A673 (cell line): ENCODE measurements around the gene SLC50A1.

Experiments
- EZH2 ChIP-seq: fragments of 200-600 bp; sonication (generic); IDR thresholded peaks from 2 replicates; pipeline ENCODE4 v1.6.1; 2017; ENCODE audit warnings: borderline replicate concordance, low read depth, mild to moderate bottlenecking, mixed read lengths, antibody characterized with exemption, low read length; ENCODE audit not compliant: poor library complexity, severe bottlenecking
- TF ChIP-seq, protein P1 (sequence below): fragments of 300-800, 200-600 bp; sonication (generic); conservative IDR thresholded peaks from 2 replicates; pipeline ENCODE4 v1.5.1; 2017; ENCODE audit warnings: low read depth, mild to moderate bottlenecking, antibody characterized with exemption, low read length, moderate library complexity, mixed read lengths

DNA sequence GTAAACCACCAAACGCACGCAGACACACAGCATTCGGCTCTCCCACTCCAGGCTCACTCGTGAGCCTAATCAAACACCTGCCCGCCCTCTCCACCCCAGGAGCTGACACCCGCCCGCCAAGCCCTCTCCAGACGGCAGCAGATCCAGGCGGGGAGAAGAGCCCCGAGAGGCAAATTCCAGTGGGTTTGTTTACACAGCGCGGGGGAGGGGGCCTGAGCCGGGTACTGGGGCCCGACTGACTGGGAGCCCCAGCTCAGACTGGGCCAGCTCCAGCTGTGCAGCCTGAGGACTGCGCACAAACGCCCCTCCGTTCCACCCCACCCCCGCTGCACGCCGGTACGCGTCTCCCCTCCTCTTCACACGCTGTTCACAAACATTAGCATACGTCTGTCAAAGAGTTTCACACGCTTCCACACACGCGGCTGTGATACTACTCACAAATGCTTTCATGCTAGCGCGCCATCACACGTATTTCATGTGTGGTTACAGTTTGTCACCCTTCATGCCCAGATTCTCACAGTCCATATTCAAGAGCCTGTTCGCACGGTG, 9.0 kb upstream of the SLC50A1 start:
- TF ChIP-seq, protein P1, sequence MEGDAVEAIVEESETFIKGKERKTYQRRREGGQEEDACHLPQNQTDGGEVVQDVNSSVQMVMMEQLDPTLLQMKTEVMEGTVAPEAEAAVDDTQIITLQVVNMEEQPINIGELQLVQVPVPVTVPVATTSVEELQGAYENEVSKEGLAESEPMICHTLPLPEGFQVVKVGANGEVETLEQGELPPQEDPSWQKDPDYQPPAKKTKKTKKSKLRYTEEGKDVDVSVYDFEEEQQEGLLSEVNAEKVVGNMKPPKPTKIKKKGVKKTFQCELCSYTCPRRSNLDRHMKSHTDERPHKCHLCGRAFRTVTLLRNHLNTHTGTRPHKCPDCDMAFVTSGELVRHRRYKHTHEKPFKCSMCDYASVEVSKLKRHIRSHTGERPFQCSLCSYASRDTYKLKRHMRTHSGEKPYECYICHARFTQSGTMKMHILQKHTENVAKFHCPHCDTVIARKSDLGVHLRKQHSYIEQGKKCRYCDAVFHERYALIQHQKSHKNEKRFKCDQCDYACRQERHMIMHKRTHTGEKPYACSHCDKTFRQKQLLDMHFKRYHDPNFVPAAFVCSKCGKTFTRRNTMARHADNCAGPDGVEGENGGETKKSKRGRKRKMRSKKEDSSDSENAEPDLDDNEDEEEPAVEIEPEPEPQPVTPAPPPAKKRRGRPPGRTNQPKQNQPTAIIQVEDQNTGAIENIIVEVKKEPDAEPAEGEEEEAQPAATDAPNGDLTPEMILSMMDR, result no peak; the same call in 1 of the 2 replicates
- TF ChIP-seq EZH2, result no peak
